Hepatocyte (in vitro differentiated cells): ENCODE results near the gene SCLT1.

Experiments
- CTCF ChIP-seq: fragments of 200-600 bp; sonication (generic); IDR thresholded peaks from 2 replicates; pipeline ENCODE4 v1.5.1; 2016; ENCODE audit warnings: antibody characterized with exemption, mild to moderate bottlenecking; ENCODE audit not compliant: poor library complexity
- EZH2 ChIP-seq: fragments of 200-600 bp; sonication (generic); IDR thresholded peaks from 2 replicates; pipeline ENCODE4 v1.6.1; 2016; ENCODE audit warnings: antibody characterized with exemption, mild to moderate bottlenecking, borderline replicate concordance
- EZH2phosphoT487 ChIP-seq: fragments of 200-600 bp; sonication (generic); IDR thresholded peaks from one replicate; pipeline ENCODE4 v1.6.1; 2018; ENCODE audit warnings: antibody characterized with exemption, mild to moderate bottlenecking, low read depth, moderate library complexity; ENCODE audit not compliant: unreplicated experiment, severe bottlenecking

GRCh38 chr4:128983771-128984485 is 109.4 kb downstream of the SCLT1 start:
- TF ChIP-seq CTCF (no peak), EZH2phosphoT487 (no peak), EZH2 (no peak)
